Measurements from ENCODE around the gene ARHGAP32. TPM values are rescaled to one million over a fixed set of nuclear protein-coding genes. Genes with fewer than 3 reads are reported as not detected.

ARHGAP32 gene
- total and polyA plus RNA-seq, 9 donors = 8.3 to 15.1 (median 10.4) TPM

DNA sequence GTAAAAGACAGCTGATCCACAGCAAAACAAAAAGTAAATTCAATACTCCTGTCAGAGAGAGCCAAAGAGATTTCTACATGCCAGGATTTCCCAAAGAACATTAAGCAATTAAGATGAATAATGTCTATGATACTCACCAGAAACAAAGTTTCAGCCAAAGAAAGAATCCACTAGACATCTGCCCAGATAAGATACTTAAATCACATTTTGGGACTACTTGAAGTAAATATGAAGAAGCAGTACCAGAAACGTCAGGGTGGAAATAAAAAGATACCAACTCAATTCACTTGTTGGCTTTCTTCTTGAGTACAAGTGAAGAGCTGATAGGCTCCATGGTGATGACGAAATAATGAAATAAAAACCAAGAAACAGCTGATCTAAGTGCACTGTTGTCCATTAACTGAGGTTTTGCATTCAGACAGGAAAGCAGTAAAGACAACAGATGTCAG lies 31.6 kb upstream of the ARHGAP32 start:
- H3K4me1 ChIP-seq (ENCODE audit: control insufficient read depth, insufficient read depth, low read length) = no peaks in the 10 kb centered on the region
- DNase-seq = peak; percentile 26
- H3K36me3 ChIP-seq (ENCODE audit: control insufficient read depth, insufficient read depth, low read length) = no peaks in the 10 kb centered on the region
- no CpG with 5 or more reads among the region's 2 CpGs for WGBS (ENCODE audit: insufficient coverage)
- H3K27ac ChIP-seq (ENCODE audit: low read length) = no peak overlapping the region
- H3K27me3 ChIP-seq (ENCODE audit: control insufficient read depth, insufficient read depth, low read length) = no peaks in the 10 kb centered on the region
- H3K4me3 ChIP-seq (ENCODE audit: low read length) = no peak overlapping the region
- H3K9me3 ChIP-seq (replicated peaks; ENCODE audit: control insufficient read depth, low read depth, low read length) = peaks cover 11% of the 10 kb centered on the region

DNA sequence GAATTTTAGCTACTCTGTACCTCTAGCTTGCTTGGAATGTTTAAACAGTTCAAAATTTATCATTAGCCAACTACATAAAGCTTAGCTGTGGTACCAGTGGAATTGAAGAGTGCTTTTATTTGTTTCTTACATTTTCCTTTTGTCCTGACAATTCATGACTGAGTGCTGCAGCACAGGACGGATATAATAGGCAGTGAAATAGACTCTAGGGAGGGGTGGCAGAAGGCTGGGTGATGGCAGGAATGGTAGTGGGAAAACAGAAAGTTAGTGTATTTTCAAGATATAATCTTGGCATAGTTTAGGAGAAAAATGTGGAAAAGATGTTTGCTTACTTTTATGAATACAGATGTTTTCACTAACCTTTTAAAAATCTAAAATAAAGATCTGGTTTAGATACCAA lies 31.1 kb upstream of the ARHGAP32 start:
- no peak for DNase-seq
- Histone ChIP-seq H3K27me3 (ENCODE audit: control insufficient read depth, insufficient read depth, low read length) (no peaks in the 10 kb centered on the region), H3K4me1 (ENCODE audit: control insufficient read depth, insufficient read depth, low read length) (no peaks in the 10 kb centered on the region), H3K36me3 (ENCODE audit: control insufficient read depth, insufficient read depth, low read length) (no peaks in the 10 kb centered on the region), H3K4me3 (ENCODE audit: low read length) (no peak overlapping the region), H3K9me3 (replicated peaks; ENCODE audit: control insufficient read depth, low read depth, low read length) (peaks cover 11% of the 10 kb centered on the region), H3K27ac (ENCODE audit: low read length) (no peak overlapping the region)
- no CpG with 5 or more reads among the region's 1 CpG for WGBS (ENCODE audit: insufficient coverage)

DNA sequence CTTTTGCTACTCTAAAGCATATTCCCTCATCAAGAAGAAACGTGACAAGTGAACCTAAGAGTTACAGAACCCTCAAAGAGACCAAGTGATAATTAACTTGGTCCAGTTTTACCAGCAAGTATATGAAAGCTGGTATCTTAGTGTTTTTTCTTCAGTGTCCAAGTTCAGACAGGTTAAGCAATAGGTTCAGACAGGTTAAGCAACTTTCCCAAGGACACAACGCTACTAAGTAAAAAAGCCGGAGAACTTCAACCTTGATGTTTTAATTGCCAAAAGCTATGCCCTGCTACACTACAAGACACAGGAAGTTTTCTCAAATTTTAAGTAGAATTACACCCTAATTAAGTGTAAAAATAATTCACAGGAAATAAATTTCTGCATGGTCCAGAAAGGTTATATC lies 30.0 kb upstream of the ARHGAP32 start:
- no peaks in the 10 kb centered on the region for H3K27me3 ChIP-seq (ENCODE audit: control insufficient read depth, insufficient read depth, low read length)
- WGBS (ENCODE audit: insufficient coverage) = no CpG with 5 or more reads among the region's 3 CpGs
- H3K36me3 ChIP-seq (ENCODE audit: control insufficient read depth, insufficient read depth, low read length) = no peaks in the 10 kb centered on the region
- H3K4me1 ChIP-seq (ENCODE audit: control insufficient read depth, insufficient read depth, low read length) = no peaks in the 10 kb centered on the region
- no peak for DNase-seq
- H3K4me3 ChIP-seq (ENCODE audit: low read length) = no peak overlapping the region
- H3K9me3 ChIP-seq (replicated peaks; ENCODE audit: control insufficient read depth, low read depth, low read length) = peaks cover 11% of the 10 kb centered on the region
- H3K27ac ChIP-seq (ENCODE audit: low read length) = no peak overlapping the region

DNA sequence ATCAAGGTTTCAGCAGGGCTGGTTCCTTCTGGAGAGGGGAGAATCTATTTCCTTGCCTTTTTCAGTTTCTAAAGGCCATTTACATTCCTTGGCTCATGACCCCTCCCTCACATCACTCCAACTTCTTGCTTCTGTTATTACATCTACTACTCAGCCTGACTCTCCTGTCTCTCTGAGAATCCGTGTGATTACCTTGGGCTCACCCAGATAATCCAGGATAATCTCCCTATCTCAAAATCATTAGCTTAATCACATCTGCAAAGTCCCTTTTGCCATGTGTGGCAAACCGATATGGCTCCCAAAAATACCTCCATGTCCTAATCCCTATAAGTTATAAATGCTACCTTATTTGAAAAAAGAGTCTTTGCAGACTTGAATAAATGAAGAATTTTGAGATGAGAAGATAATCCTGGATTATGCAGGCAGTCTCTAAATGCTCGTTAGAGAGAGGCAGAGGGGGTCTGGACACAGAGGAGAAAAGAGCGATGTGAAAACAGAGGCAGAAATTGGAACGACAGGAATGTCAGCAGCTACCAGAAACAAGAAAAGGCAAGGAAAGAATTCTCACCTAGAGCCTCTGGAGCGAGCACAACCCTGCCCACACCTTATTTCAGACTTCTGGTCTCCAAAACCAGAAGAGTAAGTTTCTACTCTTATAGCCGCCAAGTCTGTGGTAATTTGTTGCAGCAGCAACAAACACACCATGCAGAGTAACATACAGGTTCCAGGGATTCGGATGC lies 23.6 kb upstream of the ARHGAP32 start:
- 78% methylated on average over 6 of the region's 8 CpGs for WGBS (ENCODE audit: insufficient coverage)
- Histone ChIP-seq H3K4me1 (ENCODE audit: control insufficient read depth, insufficient read depth, low read length) (no peaks in the 10 kb centered on the region), H3K27ac (ENCODE audit: low read length) (no peak overlapping the region), H3K36me3 (ENCODE audit: control insufficient read depth, insufficient read depth, low read length) (no peaks in the 10 kb centered on the region), H3K27me3 (ENCODE audit: control insufficient read depth, insufficient read depth, low read length) (no peaks in the 10 kb centered on the region), H3K4me3 (ENCODE audit: low read length) (no peak overlapping the region), H3K9me3 (replicated peaks; ENCODE audit: control insufficient read depth, low read depth, low read length) (no peaks in the 10 kb centered on the region)
- no peak for DNase-seq

DNA sequence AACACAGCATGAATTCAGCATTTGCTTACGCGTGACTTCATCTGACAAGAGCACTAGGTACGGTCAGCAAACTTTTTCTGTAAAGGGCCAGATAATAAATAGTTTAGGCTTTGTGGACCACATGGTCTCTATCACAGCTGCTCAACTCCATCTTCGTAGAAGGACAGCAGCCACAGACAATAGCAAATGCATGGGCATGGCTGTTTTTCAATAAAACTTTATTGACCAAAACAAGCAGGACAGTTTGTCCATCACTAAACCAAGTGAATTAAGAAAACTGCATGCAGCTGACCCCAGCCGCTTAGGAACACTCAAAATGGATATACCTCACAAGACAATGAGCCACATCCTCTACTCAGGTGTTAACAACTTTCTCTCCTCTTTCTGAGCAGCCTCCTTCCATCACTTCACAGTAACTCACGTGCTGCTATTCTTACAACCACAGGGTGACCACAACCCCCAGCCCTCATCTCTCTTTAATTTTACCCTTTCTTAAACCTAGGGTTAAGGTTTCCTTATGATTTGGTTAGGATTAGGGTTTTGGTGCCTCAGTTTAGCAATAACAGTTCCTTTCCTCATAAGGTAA lies 22.7 kb upstream of the ARHGAP32 start:
- Histone ChIP-seq H3K27me3 (ENCODE audit: control insufficient read depth, insufficient read depth, low read length) (no peaks in the 10 kb centered on the region), H3K4me3 (ENCODE audit: low read length) (no peak overlapping the region), H3K27ac (ENCODE audit: low read length) (no peak overlapping the region), H3K4me1 (ENCODE audit: control insufficient read depth, insufficient read depth, low read length) (no peaks in the 10 kb centered on the region), H3K9me3 (replicated peaks; ENCODE audit: control insufficient read depth, low read depth, low read length) (no peaks in the 10 kb centered on the region), H3K36me3 (ENCODE audit: control insufficient read depth, insufficient read depth, low read length) (no peaks in the 10 kb centered on the region)
- WGBS (ENCODE audit: insufficient coverage) = 91% methylated on average over 3 of the region's 6 CpGs
- no peak for DNase-seq

DNA sequence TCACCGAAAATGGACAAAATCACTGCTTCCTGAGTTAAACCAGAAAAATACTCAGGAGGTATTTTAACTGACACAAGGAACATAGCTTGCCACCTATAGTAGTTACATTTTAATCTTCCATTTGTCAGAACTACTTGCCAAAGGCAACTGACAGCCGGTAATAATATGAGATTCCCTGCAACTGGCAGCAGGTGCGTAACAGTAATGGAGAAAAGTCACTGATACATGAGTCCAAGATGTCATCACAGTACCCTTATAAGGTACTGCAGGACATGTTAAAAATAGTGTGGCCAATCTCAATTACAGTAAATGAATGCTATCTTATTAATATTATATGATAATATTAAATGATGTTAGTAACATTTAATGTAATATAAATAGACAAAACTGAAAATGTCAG lies 21.1 kb upstream of the ARHGAP32 start:
- Histone ChIP-seq H3K4me1 (ENCODE audit: control insufficient read depth, insufficient read depth, low read length) (no peaks in the 10 kb centered on the region), H3K4me3 (ENCODE audit: low read length) (no peak overlapping the region), H3K27ac (ENCODE audit: low read length) (no peak overlapping the region), H3K27me3 (ENCODE audit: control insufficient read depth, insufficient read depth, low read length) (no peaks in the 10 kb centered on the region), H3K9me3 (replicated peaks; ENCODE audit: control insufficient read depth, low read depth, low read length) (no peaks in the 10 kb centered on the region), H3K36me3 (ENCODE audit: control insufficient read depth, insufficient read depth, low read length) (no peaks in the 10 kb centered on the region)
- 100% methylated on average over 1 of the region's 3 CpGs for WGBS (ENCODE audit: insufficient coverage)
- DNase-seq = no peak

DNA sequence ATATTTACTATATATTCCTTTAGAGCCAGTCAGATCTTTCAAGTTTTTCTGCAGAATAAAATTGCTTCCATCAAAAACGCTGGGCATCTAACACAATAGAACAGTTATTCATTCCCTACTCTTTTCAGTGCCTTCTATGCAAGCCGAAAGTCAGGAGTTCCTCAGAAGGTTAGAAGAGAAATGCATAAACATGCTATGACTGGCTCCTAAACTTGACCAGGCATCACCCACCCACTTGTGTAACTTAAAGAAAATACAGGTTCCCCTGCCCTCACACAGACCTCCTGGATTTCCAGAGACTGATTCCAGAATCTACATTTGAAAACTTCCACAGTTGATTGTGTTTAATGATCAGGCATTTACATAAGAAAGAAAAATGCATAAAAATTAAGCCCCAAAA lies 19.3 kb upstream of the ARHGAP32 start:
- Histone ChIP-seq H3K27me3 (ENCODE audit: control insufficient read depth, insufficient read depth, low read length) (no peaks in the 10 kb centered on the region), H3K36me3 (ENCODE audit: control insufficient read depth, insufficient read depth, low read length) (no peaks in the 10 kb centered on the region), H3K4me1 (ENCODE audit: control insufficient read depth, insufficient read depth, low read length) (no peaks in the 10 kb centered on the region), H3K27ac (ENCODE audit: low read length) (no peak overlapping the region), H3K4me3 (ENCODE audit: low read length) (no peak overlapping the region), H3K9me3 (replicated peaks; ENCODE audit: control insufficient read depth, low read depth, low read length) (no peaks in the 10 kb centered on the region)
- 85% methylated on average over 2 of the region's 2 CpGs for WGBS (ENCODE audit: insufficient coverage)
- DNase-seq = no peak

DNA sequence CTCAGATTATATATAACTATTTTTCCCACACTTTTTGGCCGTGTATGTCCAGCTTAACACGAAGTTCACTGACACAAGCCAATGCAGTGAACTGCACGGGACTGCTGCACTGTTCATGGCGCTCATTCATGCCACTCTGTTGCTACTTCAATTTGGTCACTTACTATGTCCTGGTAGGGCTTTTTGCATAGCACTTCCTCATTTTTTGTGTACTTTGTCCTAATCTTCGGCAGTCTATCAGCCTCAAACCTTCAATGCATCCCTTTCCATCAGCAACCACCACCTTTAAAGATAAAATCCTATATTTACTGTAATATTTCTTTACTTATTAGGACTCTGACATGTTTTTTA lies 18.7 kb upstream of the ARHGAP32 start:
- DNase-seq = no peak
- H3K27ac ChIP-seq (ENCODE audit: low read length) = no peak overlapping the region
- no peaks in the 10 kb centered on the region for H3K4me1 ChIP-seq (ENCODE audit: control insufficient read depth, insufficient read depth, low read length)
- no peaks in the 10 kb centered on the region for H3K36me3 ChIP-seq (ENCODE audit: control insufficient read depth, insufficient read depth, low read length)
- 86% methylated on average over 4 of the region's 5 CpGs for WGBS (ENCODE audit: insufficient coverage)
- H3K9me3 ChIP-seq (replicated peaks; ENCODE audit: control insufficient read depth, low read depth, low read length) = no peaks in the 10 kb centered on the region
- no peak overlapping the region for H3K4me3 ChIP-seq (ENCODE audit: low read length)
- H3K27me3 ChIP-seq (ENCODE audit: control insufficient read depth, insufficient read depth, low read length) = no peaks in the 10 kb centered on the region

DNA sequence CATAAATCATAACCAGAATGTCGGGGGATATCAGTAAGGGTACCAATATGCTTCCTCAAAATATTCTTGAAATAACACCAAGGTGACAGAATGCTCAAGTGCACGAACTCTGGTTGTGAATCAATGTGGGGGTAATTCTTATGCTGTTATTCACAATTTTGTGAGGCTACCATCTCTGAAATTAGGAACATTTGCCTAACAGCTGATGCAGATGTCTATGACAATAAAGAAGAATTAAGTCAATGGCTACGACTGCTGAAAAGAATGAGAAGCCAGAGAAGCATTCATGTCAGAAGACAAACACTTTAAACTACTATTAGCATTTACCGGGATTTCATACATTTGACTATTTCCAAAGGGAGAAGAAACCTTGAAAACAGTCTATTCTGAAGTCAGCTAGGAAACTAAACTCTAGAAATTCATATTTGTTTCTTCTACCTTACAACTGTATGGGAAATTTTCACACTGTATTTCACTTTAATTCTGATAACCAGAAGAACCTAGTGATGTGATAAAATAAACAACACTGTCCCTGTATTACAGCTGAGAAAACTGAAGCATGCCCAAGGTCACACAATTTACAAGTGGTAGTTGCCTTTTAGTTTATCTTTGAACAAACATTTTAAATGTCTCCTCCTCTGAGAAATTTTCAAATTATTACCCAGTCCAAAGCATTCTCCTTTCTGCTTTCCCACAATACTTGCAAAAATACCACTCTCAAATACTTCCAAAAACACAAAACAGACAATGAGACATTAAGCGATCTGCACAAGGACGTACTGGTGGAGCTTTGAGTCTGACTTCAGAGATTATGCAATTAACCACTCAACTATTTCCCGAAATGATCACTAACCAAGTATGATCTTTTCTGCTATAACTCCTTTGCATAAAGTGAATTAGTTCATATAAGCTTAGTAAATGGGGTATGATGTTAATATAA lies 18.0 kb upstream of the ARHGAP32 start:
- H3K27ac ChIP-seq (ENCODE audit: low read length) = no peak overlapping the region
- no peak for DNase-seq
- no peaks in the 10 kb centered on the region for H3K36me3 ChIP-seq (ENCODE audit: control insufficient read depth, insufficient read depth, low read length)
- no peaks in the 10 kb centered on the region for H3K4me1 ChIP-seq (ENCODE audit: control insufficient read depth, insufficient read depth, low read length)
- H3K9me3 ChIP-seq (replicated peaks; ENCODE audit: control insufficient read depth, low read depth, low read length) = no peaks in the 10 kb centered on the region
- H3K4me3 ChIP-seq (ENCODE audit: low read length) = no peak overlapping the region
- H3K27me3 ChIP-seq (ENCODE audit: control insufficient read depth, insufficient read depth, low read length) = no peaks in the 10 kb centered on the region
- no CpG with 5 or more reads among the region's 7 CpGs for WGBS (ENCODE audit: insufficient coverage)

DNA sequence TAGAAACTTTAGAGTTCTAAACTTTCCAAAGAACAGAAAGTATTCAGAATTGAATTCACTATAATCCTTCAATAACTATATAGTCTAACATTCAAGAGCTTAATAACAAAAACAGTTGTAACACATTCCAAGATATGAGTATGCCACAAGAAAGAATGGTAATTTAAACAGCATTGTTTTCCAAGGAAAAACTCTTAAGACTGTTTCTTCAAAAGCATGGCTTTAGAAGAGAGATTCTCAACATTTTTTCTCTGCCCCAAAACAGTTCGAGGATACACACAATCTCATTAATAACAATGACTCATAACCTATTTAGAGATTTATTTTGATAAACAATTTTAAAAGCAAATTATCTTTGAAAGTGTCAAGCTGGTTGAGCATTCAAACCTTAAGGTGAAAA lies 16.7 kb upstream of the ARHGAP32 start:
- H3K4me3 ChIP-seq (ENCODE audit: low read length) = no peak overlapping the region
- H3K27me3 ChIP-seq (ENCODE audit: control insufficient read depth, insufficient read depth, low read length) = no peaks in the 10 kb centered on the region
- no peak for DNase-seq
- no CpG with 5 or more reads among the region's 1 CpG for WGBS (ENCODE audit: insufficient coverage)
- H3K4me1 ChIP-seq (ENCODE audit: control insufficient read depth, insufficient read depth, low read length) = no peaks in the 10 kb centered on the region
- H3K9me3 ChIP-seq (replicated peaks; ENCODE audit: control insufficient read depth, low read depth, low read length) = no peaks in the 10 kb centered on the region
- H3K27ac ChIP-seq (ENCODE audit: low read length) = no peak overlapping the region
- H3K36me3 ChIP-seq (ENCODE audit: control insufficient read depth, insufficient read depth, low read length) = no peaks in the 10 kb centered on the region
